Measurements from ENCODE around the gene MYO9A.
"Not testable (repeated sequence)": the region's sequence is repeated elsewhere in the genome, so short reads cannot be mapped to it uniquely, and the experiment has no call there.

MYO9A gene

GRCh38 chr15:72033285-72033684 lies 84.7 kb downstream of the MYO9A start:
- Histone ChIP-seq H3K4me1 (ENCODE audit: control insufficient read depth in 1 of 2, insufficient read depth in 1 of 2, low read depth in 1 of 2, low read length in 1 of 2) (no peaks in the 10 kb centered on the region), H3K9me3 (no peaks in the 10 kb centered on the region), H3K4me3 (ENCODE audit: low read depth in 1 of 2, low read length in 1 of 2) (no peak overlapping the region), H3K27me3 (no peaks in the 10 kb centered on the region), H3K36me3 (no peaks in the 10 kb centered on the region), H3K27ac (no peak overlapping the region)
- TF ChIP-seq CTCF (IDR thresholded peaks at IDR 0.05), result no peak

GRCh38 chr15:72021604-72022003 lies 96.3 kb downstream of the MYO9A start:
- H3K36me3 ChIP-seq, result no peaks in the 10 kb centered on the region
- no peaks in the 10 kb centered on the region for H3K9me3 ChIP-seq
- H3K4me1 ChIP-seq (ENCODE audit: control insufficient read depth in 1 of 2, insufficient read depth in 1 of 2, low read depth in 1 of 2, low read length in 1 of 2), result no peaks in the 10 kb centered on the region
- no peak overlapping the region for H3K27ac ChIP-seq
- H3K4me3 ChIP-seq (ENCODE audit: low read depth in 1 of 2, low read length in 1 of 2), result no peak overlapping the region
- no peak for TF ChIP-seq CTCF (IDR thresholded peaks at IDR 0.05)
- H3K27me3 ChIP-seq, result no peaks in the 10 kb centered on the region

GRCh38 chr15:72020799-72021198 lies 97.2 kb downstream of the MYO9A start:
- no peak overlapping the region for H3K4me3 ChIP-seq (ENCODE audit: low read depth in 1 of 2, low read length in 1 of 2)
- no peaks in the 10 kb centered on the region for H3K9me3 ChIP-seq
- H3K27ac ChIP-seq, result no peak overlapping the region

GRCh38 chr15:72014555-72014954 lies 103.4 kb downstream of the MYO9A start:
- not testable (repeated sequence) for H3K27me3 ChIP-seq; H3K27ac ChIP-seq; H3K36me3 ChIP-seq; H3K9me3 ChIP-seq; H3K4me3 ChIP-seq (ENCODE audit: low read depth in 1 of 2, low read length in 1 of 2); H3K4me1 ChIP-seq (ENCODE audit: control insufficient read depth in 1 of 2, insufficient read depth in 1 of 2, low read depth in 1 of 2, low read length in 1 of 2)

More at GRCh38 chr15:72020799-72021198, 97.2 kb downstream of the MYO9A start:
- no peaks in the 10 kb centered on the region for H3K27me3 ChIP-seq
- no peaks in the 10 kb centered on the region for H3K36me3 ChIP-seq
- no peak for TF ChIP-seq CTCF (IDR thresholded peaks at IDR 0.05)
- H3K4me1 ChIP-seq (ENCODE audit: control insufficient read depth in 1 of 2, insufficient read depth in 1 of 2, low read depth in 1 of 2, low read length in 1 of 2), result no peaks in the 10 kb centered on the region

GRCh38 chr15:72013703-72014102 lies 104.2 kb downstream of the MYO9A start:
- Histone ChIP-seq H3K27ac (no peak overlapping the region), H3K27me3 (no peaks in the 10 kb centered on the region), H3K4me1 (ENCODE audit: control insufficient read depth in 1 of 2, insufficient read depth in 1 of 2, low read depth in 1 of 2, low read length in 1 of 2) (no peaks in the 10 kb centered on the region), H3K36me3 (no peaks in the 10 kb centered on the region), H3K4me3 (ENCODE audit: low read depth in 1 of 2, low read length in 1 of 2) (no peak overlapping the region), H3K9me3 (no peaks in the 10 kb centered on the region)
- no peak for TF ChIP-seq CTCF (IDR thresholded peaks at IDR 0.05)

- no peak overlapping the region for H3K4me3 ChIP-seq (ENCODE audit: low read depth in 1 of 2, low read length in 1 of 2)
- H3K27ac ChIP-seq, result no peak overlapping the region
- no peaks in the 10 kb centered on the region for H3K36me3 ChIP-seq
- no peak for TF ChIP-seq CTCF (IDR thresholded peaks at IDR 0.05)
- no peaks in the 10 kb centered on the region for H3K9me3 ChIP-seq
- no peaks in the 10 kb centered on the region for H3K4me1 ChIP-seq (ENCODE audit: control insufficient read depth in 1 of 2, insufficient read depth in 1 of 2, low read depth in 1 of 2, low read length in 1 of 2)
- H3K27me3 ChIP-seq, result no peaks in the 10 kb centered on the region
Measured at GRCh38 chr15:72011302-72011942, 106.5 kb downstream of the MYO9A start.
